GM20000 (cell line): ENCODE measurements around the gene SLC26A2.
"Not testable (repeated sequence)": the region's sequence is repeated elsewhere in the genome, so short reads cannot be mapped to it uniquely, and the experiment has no call there.

Source experiments
- DNase-seq: peaks from one replicate; pipeline ENCODE4 v3.0.0; 2012; ENCODE audit warnings: low spot score
- TF ChIP-seq, protein P1 (sequence below): IDR thresholded peaks from 2 replicates; pipeline ENCODE4 v1.5.1; 2012; ENCODE audit warnings: mild to moderate bottlenecking, control low read depth; ENCODE audit errors: extremely low read depth, missing control alignments

The SLC26A2 gene

DNA sequence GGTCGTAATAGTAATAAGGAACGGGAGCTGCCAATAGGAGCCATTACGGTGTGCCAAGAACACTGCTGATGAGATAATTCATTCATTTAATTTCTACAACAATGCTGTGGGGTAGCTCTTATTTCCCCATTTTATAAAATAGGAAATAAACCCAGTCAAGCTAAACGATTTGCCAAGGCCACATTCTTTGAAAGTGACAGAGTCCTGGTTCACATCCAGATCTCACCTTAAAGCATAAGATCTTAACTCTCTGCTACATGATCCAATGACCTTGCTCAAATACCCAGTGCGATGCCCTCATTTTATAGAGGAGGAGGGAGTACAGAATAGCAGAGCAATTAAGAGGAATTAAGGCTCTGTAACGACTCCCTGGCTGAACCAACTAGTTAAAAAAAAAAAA, 21.0 kb upstream of the SLC26A2 start:
- TF ChIP-seq, protein P1, sequence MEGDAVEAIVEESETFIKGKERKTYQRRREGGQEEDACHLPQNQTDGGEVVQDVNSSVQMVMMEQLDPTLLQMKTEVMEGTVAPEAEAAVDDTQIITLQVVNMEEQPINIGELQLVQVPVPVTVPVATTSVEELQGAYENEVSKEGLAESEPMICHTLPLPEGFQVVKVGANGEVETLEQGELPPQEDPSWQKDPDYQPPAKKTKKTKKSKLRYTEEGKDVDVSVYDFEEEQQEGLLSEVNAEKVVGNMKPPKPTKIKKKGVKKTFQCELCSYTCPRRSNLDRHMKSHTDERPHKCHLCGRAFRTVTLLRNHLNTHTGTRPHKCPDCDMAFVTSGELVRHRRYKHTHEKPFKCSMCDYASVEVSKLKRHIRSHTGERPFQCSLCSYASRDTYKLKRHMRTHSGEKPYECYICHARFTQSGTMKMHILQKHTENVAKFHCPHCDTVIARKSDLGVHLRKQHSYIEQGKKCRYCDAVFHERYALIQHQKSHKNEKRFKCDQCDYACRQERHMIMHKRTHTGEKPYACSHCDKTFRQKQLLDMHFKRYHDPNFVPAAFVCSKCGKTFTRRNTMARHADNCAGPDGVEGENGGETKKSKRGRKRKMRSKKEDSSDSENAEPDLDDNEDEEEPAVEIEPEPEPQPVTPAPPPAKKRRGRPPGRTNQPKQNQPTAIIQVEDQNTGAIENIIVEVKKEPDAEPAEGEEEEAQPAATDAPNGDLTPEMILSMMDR = no peak
- DNase-seq = no peak

DNA sequence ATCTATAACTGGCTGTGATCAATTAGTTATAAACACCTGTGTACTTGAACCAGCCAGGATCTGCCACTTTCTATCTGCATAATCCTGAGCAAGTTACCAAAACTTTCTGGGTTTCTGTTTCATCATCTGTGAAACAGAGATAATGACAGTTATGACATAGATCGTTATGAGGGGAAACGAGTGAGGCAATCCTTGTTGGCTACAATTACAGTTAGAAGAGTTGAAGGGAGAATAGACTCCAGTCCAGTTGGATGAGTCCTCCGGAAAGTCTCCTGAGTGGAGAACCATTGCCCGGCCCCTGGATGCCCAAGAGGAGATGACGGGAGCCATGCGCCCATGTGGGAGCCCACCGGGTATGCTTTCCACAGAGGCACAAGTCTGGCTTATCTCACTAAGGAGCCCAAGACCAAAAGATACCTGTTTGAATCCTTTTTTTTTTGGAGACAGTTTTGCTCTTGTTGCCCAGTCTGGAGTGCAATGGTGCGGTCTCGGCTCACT, 20.4 kb upstream of the SLC26A2 start:
- DNase-seq = no peak
- TF ChIP-seq, protein P1 = no peak

DNA sequence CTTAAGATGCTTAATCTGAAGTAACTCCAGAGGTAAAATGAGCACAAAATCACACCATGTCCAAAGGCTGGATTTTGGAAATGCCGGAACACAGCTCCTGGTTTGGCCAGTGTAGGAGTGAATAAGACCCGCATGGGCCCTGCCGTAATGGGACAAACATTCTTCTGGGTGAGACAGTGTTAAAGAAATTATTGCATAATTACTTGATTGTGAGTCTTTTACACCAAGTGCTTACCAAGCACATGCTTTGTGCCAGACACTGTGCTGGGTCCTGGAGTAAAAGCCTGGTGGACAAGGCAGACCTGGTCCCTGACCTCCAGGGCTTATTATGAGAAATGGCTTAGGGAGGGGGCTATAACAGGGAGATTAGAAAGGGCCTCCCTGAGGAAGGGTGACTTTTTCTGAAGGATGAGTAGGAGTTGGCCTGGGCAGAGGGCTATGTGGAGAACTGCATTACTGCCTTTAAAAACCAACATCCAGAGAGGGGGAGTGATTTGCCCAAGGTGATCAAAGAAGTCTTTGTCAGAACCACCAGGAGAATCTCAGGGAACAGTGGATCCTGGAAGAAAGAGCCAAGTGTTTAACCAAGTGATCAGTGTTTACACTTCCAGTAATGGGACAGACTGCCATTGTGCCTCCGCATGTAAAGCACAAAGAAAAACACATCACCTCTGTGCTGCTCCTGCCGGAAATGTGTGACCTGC, 19.5 kb upstream of the SLC26A2 start:
- TF ChIP-seq, protein P1 = no peak
- no peak for DNase-seq

DNA sequence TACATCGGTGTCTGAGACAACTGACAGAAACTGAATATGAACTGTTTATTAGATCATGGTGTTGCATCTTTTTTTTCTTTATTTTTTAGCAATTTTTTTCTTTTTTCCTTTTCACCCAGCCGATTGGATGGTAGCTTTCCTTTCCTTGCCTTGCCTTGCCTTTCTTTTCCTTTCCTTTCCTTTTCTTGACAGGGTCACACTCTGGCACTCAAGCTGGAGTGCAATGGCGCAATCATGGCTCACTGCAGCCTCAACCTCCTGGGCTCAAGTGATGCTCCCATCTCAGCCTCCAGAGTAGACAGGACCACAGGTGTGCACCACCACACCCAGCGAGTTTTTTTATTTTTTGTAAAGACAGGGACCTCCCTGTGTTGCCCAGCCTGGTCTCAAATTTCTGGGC, 18.8 kb upstream of the SLC26A2 start:
- TF ChIP-seq, protein P1 = no peak
- DNase-seq = no peak

DNA sequence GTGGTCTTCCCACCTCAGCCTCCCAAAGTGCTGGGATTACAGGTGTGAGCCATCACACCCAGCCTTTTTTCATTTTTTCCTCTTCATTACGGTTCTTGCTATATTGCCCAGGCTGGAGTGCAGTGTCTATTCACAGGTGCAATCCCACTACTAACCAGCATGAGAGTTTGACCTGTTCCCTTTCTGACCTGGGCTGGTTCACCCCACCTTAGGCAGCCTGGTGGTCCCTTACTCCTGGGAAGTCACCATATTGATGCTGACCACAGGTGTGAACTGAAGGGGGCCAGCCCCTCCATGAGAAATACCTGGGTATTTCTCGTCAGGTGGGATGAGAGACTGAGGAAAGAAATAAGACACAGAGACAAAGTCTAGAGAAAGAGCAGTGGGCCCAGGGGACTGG, 18.4 kb upstream of the SLC26A2 start:
- no peak for DNase-seq
- TF ChIP-seq, protein P1 = no peak

DNA sequence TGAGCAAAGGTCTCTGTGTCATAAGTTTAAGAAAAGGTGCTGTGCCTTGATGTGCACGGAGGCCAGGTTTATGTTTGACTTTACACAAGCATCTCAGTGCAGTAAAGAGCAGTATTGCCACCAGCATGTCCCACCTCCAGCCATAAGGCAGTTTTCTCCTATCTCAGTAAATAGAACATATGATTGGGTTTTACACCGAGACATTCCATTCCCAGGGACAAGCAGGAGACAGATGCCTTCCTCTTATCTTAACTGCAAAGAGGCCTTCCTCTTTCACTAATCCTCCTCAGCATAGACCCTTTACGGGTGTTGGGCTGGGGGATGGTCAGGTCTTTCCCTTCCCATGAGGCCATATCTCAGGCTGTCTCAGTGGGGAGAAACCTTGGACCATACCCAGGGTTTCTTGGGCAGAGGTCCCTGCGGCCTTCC, 17.8 kb upstream of the SLC26A2 start:
- DNase-seq = not testable (repeated sequence)

DNA sequence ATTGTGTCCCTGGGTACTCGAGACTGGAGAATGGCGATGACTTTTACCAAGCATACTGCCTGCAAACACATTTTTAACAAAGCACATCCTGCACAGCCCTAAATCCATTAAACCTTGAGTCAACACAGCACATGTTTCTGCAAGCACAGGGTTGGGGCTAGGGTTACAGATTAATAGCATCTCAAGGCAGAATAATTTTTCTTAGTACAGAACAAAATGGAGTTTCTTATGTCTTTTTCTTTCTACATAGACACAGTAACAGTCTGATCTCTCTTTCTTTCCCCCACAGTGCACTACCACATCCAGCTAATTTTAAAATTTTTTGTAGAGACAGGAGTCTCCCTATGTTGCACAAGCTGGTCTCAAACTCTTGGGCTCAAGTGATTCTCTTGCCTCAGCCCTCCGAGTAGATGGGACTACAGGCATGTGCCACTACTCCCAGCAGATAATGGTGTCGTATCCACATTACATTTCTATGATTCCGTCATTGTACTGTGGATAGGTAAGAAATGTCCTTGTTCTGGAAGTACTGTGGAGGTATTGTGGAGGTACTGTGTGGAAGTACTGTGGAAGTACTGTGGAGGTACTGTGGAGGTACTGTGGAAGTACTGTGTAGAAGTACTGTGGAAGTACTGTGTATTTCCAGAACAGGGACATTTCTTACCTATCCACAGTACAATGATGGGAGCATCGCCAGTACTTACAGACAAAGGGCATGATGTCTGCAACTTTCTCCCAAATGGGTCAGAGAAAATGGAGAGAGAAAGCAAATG, 17.2 kb upstream of the SLC26A2 start:
- not testable (repeated sequence) for DNase-seq

DNA sequence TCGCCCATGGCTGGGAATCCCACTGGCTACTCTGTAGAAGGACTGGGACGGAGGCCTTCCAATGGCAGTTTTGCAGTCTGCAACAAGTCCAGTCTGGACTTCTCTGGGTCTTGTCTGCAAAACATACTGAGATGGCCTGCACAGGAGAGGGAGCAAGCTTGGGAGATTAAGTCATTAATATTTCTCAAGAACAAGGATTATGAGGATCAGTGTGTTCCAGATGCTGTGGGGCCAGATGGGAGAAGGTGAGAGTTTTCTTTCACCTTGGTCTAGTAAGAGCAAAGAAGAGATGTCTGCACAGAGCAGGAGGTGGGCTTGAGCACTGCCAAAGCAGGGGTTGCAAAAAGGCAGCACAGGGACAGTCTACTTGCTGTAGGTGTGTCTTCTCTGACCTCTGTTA, 15.9 kb upstream of the SLC26A2 start, which contains the start of gene PDE6A:
TSS of gene PDE6A (minus strand) at position 128 of the 400 bp plus-strand sequence. CDS start at position 8, 120 bp downstream.
- no peak for DNase-seq
- TF ChIP-seq, protein P1 = no peak
